Progenitor cell of endocrine pancreas (in vitro differentiated cells): ENCODE measurements around the gene MRPL36. TPM values are rescaled to one million over a fixed set of nuclear protein-coding genes. Genes with fewer than 3 reads are reported as not detected.

Source experiments
- DNase-seq: peaks from one replicate; pipeline ENCODE4 v3.0.0; 2021; ENCODE audit warnings: low spot score; ENCODE audit not compliant: unreplicated experiment
- H3K27ac Mint-ChIP-seq: 2 replicates; pipeline ENCODE4 v1.8.0; 2021; ENCODE audit warnings: mild to moderate bottlenecking, moderate library complexity, mixed read lengths
- H3K27me3 Mint-ChIP-seq: 2 replicates; pipeline ENCODE4 v1.8.0; 2021; ENCODE audit warnings: mixed read lengths
- H3K36me3 Mint-ChIP-seq: 2 replicates; pipeline ENCODE4 v1.8.0; 2022; ENCODE audit warnings: mixed read lengths; ENCODE audit not compliant: insufficient read depth
- H3K4me1 Mint-ChIP-seq: 2 replicates; pipeline ENCODE4 v1.8.0; 2021; ENCODE audit warnings: low read depth, mixed read lengths
- H3K4me3 Mint-ChIP-seq: 2 replicates; pipeline ENCODE4 v1.8.0; 2021; ENCODE audit warnings: low read depth, mild to moderate bottlenecking, moderate library complexity, mixed read lengths
- H3K9me3 Mint-ChIP-seq: 2 replicates; pipeline ENCODE4 v1.8.0; 2021; ENCODE audit warnings: low read depth, mixed read lengths
- CTCF ChIP-seq: fragments of 200-600 bp; sonication (generic); IDR thresholded peaks from one replicate; pipeline ENCODE4 v1.5.0; 2021; ENCODE audit warnings: antibody characterized with exemption, mild to moderate bottlenecking; ENCODE audit not compliant: unreplicated experiment
- total RNA-seq: library from RNA; stranded (reverse); gene quantifications from 2 replicates; pipeline ENCODE4 v1.2.1, GENCODE V29; 2021

MRPL36 gene
- total RNA-seq, 1 donor from 2014 or later, result 40.5 TPM

- no peak for TF ChIP-seq CTCF
- peaks cover 18% of the 10 kb centered on the region for H3K36me3 Mint-ChIP-seq
- no peak for DNase-seq
- H3K27ac Mint-ChIP-seq, result no peak overlapping the region
- peaks cover 5% of the 10 kb centered on the region for H3K27me3 Mint-ChIP-seq
- H3K4me1 Mint-ChIP-seq, result no peaks in the 10 kb centered on the region
- no peaks in the 10 kb centered on the region for H3K9me3 Mint-ChIP-seq
- H3K4me3 Mint-ChIP-seq, result no peak overlapping the region
These were observed 25.5 kb upstream of the MRPL36 start for GRCh38 chr5:1824903-1825841.

GRCh38 chr5:1824109-1824821, 24.6 kb upstream of the MRPL36 start:
- peaks cover 5% of the 10 kb centered on the region for H3K27me3 Mint-ChIP-seq
- H3K9me3 Mint-ChIP-seq, result no peaks in the 10 kb centered on the region
- no peak overlapping the region for H3K4me3 Mint-ChIP-seq
- no peaks in the 10 kb centered on the region for H3K4me1 Mint-ChIP-seq
- TF ChIP-seq CTCF, result no peak
- DNase-seq, result no peak
- peaks cover 18% of the 10 kb centered on the region for H3K36me3 Mint-ChIP-seq
- no peak overlapping the region for H3K27ac Mint-ChIP-seq

- H3K4me3 Mint-ChIP-seq, result no peak overlapping the region
- no peak overlapping the region for H3K27ac Mint-ChIP-seq
- TF ChIP-seq CTCF, result no peak
- no peaks in the 10 kb centered on the region for H3K9me3 Mint-ChIP-seq
- H3K27me3 Mint-ChIP-seq, result peaks cover 5% of the 10 kb centered on the region
- H3K36me3 Mint-ChIP-seq, result peaks cover 25% of the 10 kb centered on the region
- H3K4me1 Mint-ChIP-seq, result no peaks in the 10 kb centered on the region
- no peak for DNase-seq
These were observed 23.9 kb upstream of the MRPL36 start for GRCh38 chr5:1823381-1824034.

GRCh38 chr5:1821862-1822261, 22.2 kb upstream of the MRPL36 start:
- Mint-ChIP-seq H3K27ac (no peak overlapping the region), H3K36me3 (peaks cover 34% of the 10 kb centered on the region), H3K27me3 (peaks cover under 1% of the 10 kb centered on the region), H3K4me1 (no peaks in the 10 kb centered on the region), H3K9me3 (no peaks in the 10 kb centered on the region), H3K4me3 (no peak overlapping the region)
- no peak for DNase-seq
- TF ChIP-seq CTCF, result no peak

GRCh38 chr5:1820926-1821325, 21.3 kb upstream of the MRPL36 start:
- no peak overlapping the region for H3K4me3 Mint-ChIP-seq
- no peaks in the 10 kb centered on the region for H3K27me3 Mint-ChIP-seq
- no peaks in the 10 kb centered on the region for H3K4me1 Mint-ChIP-seq
- no peaks in the 10 kb centered on the region for H3K9me3 Mint-ChIP-seq
- peak overlapping the region; percentile 71 for H3K27ac Mint-ChIP-seq
- H3K36me3 Mint-ChIP-seq, result peaks cover 34% of the 10 kb centered on the region
- DNase-seq, result no peak
- no peak for TF ChIP-seq CTCF
